ENCODE measurements around the gene ZBTB16.

DNA sequence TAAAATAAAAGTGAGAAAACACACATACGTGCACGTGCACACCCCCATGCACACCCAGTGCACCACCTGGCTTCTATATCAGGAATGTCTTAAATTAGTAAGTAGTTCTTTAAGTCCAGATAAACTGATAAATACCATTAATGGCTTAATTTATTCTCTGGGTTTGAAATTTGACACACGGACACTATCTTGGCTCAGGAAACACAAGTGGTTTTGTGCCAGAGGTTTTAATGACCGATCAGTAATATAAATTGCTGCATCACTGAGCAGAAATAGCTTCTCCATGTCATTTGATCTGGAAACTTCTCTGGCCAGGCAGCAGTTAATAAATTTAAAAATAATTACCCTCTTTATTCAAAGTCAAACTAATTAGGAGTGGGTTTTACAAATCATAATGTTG lies 135.2 kb downstream of the ZBTB16 start:
- TF ChIP-seq REST (IDR thresholded peaks at IDR 0.05; ENCODE audit: borderline replicate concordance in 1 of 2, low read depth in 1 of 2, low read length in 2 of 2) (no peak), FOXJ3 (CRISPR knock-in tag; IDR thresholded peaks at IDR 0.05; ENCODE audit: borderline replicate concordance) (no peak), FOXK2 (IDR thresholded peaks at IDR 0.05) (no peak), ZNF362 (CRISPR knock-in tag; IDR thresholded peaks at IDR 0.05; ENCODE audit: borderline replicate concordance) (no peak), ADNP (CRISPR knock-in tag; IDR thresholded peaks at IDR 0.05) (no peak), SCMH1 (CRISPR knock-in tag; IDR thresholded peaks at IDR 0.05; ENCODE audit: borderline replicate concordance) (no peak), RFXAP (CRISPR knock-in tag; IDR thresholded peaks at IDR 0.05; ENCODE audit: borderline replicate concordance) (no peak), EZH2 (conservative IDR thresholded peaks at IDR 0.05; ENCODE audit: low read depth, low read length) (no peak), POLR2G (IDR thresholded peaks at IDR 0.05; ENCODE audit: low read depth, low read length) (no peak), RAD21 (CRISPR knock-in tag; IDR thresholded peaks at IDR 0.05) (no peak), SMARCC2 (IDR thresholded peaks at IDR 0.05) (no peak), ELF4 (CRISPR knock-in tag; IDR thresholded peaks at IDR 0.05; ENCODE audit: borderline replicate concordance) (no peak)
- TF ChIP-seq, protein P1, sequence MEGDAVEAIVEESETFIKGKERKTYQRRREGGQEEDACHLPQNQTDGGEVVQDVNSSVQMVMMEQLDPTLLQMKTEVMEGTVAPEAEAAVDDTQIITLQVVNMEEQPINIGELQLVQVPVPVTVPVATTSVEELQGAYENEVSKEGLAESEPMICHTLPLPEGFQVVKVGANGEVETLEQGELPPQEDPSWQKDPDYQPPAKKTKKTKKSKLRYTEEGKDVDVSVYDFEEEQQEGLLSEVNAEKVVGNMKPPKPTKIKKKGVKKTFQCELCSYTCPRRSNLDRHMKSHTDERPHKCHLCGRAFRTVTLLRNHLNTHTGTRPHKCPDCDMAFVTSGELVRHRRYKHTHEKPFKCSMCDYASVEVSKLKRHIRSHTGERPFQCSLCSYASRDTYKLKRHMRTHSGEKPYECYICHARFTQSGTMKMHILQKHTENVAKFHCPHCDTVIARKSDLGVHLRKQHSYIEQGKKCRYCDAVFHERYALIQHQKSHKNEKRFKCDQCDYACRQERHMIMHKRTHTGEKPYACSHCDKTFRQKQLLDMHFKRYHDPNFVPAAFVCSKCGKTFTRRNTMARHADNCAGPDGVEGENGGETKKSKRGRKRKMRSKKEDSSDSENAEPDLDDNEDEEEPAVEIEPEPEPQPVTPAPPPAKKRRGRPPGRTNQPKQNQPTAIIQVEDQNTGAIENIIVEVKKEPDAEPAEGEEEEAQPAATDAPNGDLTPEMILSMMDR (CRISPR knock-in tag; IDR thresholded peaks at IDR 0.05) = no peak

Measured in HepG2 (cell line).